HepG2 (cell line): Measurements from ENCODE around the gene CORO1A. TPM values are rescaled to one million over a fixed set of nuclear protein-coding genes. Genes with fewer than 3 reads are reported as not detected.
A peak's percentile ranks its signal among the peaks of the same experiment; 100 is the strongest.

ENCODE experiments used
- AHDC1 ChIP-seq: sonication (generic); formaldehyde crosslinking; IDR thresholded peaks from 2 replicates; pipeline ENCODE4 v1.5.1; 2020; ENCODE audit warnings: mild to moderate bottlenecking, missing genetic modification reagents, borderline replicate concordance
- ATRX ChIP-seq: sonication (generic); formaldehyde crosslinking; IDR thresholded peaks from 2 replicates; pipeline ENCODE4 v1.4.0; 2020; ENCODE audit warnings: missing genetic modification reagents, borderline replicate concordance
- FUBP1 ChIP-seq: sonication (generic); formaldehyde crosslinking; IDR thresholded peaks from 2 replicates; pipeline ENCODE4 v1.5.1; 2020; ENCODE audit warnings: missing genetic modification reagents, mild to moderate bottlenecking, borderline replicate concordance
- HHEX ChIP-seq: IDR thresholded peaks from 2 replicates; pipeline ENCODE4 v1.6.1; 2016; ENCODE audit warnings: control low read depth
- PHF5A ChIP-seq: IDR thresholded peaks from one replicate; pipeline ENCODE4 v1.6.1; 2018; ENCODE audit warnings: low read depth, missing genetic modification reagents; ENCODE audit not compliant: unreplicated experiment
- RARG ChIP-seq: sonication (generic); formaldehyde crosslinking; IDR thresholded peaks from 2 replicates; pipeline ENCODE4 v1.4.0; 2020; ENCODE audit warnings: low read depth, mild to moderate bottlenecking, missing genetic modification reagents
- RNF219 ChIP-seq: sonication (generic); formaldehyde crosslinking; IDR thresholded peaks from 2 replicates; pipeline ENCODE4 v1.5.0; 2020; ENCODE audit warnings: mild to moderate bottlenecking, missing genetic modification reagents
- SP1 ChIP-seq, 2 experiments: fragments of 450-650 bp in 1 of 2; sonication (generic) in 1 of 2; formaldehyde crosslinking in 1 of 2; IDR thresholded peaks; 2 replicates each; pipeline versions ENCODE4 v1.4.0 to v1.6.1; 2016 to 2020; ENCODE audit warnings: missing genetic modification reagents in 1 of 2
- TFAP4 ChIP-seq: sonication (generic); IDR thresholded peaks from 2 replicates; pipeline ENCODE4 v1.6.1; 2016; ENCODE audit warnings: low read depth, borderline replicate concordance
- ZC3H13 ChIP-seq: sonication (generic); formaldehyde crosslinking; IDR thresholded peaks from 2 replicates; pipeline ENCODE4 v1.8.1; 2023; ENCODE audit warnings: mild to moderate bottlenecking, missing genetic modification reagents, moderate library complexity
- ZFP90 ChIP-seq: sonication (generic); formaldehyde crosslinking; IDR thresholded peaks from 2 replicates; pipeline ENCODE4 v1.8.0; 2022; ENCODE audit warnings: missing genetic modification reagents, mild to moderate bottlenecking, inconsistent platforms, borderline replicate concordance
- ZNF24 ChIP-seq: fragments of 450-650 bp; IDR thresholded peaks from 2 replicates; pipeline ENCODE4 v1.6.1; 2017; ENCODE audit warnings: antibody characterized with exemption, mild to moderate bottlenecking
- ZNF484 ChIP-seq: sonication (generic); formaldehyde crosslinking; IDR thresholded peaks from 2 replicates; pipeline ENCODE4 v1.5.1; 2020; ENCODE audit warnings: mild to moderate bottlenecking, low read depth, missing genetic modification reagents, borderline replicate concordance
- ZNF564 ChIP-seq: sonication (generic); formaldehyde crosslinking; IDR thresholded peaks from 2 replicates; pipeline ENCODE4 v1.8.1; 2023; ENCODE audit warnings: mild to moderate bottlenecking, missing genetic modification reagents
- ZNF678 ChIP-seq: sonication (generic); formaldehyde crosslinking; IDR thresholded peaks from 2 replicates; pipeline ENCODE4 v1.4.0; 2020; ENCODE audit warnings: mild to moderate bottlenecking, missing genetic modification reagents
- polyA plus RNA-seq, 8 experiments: library from polyadenylated mRNA; depleted of rRNA in 3 of 8; stranded (reverse) in 7 of 8; unstranded in 1 of 8; fragments of >200 nt; fragmentation: Illumina TruSeq in 4 of 8; extraction: Trizol in 4 of 8; gene quantifications; 2 replicates each; pipeline versions ENCODE4 v1.2.1 to v1.2.3, GENCODE V29; 2011 to 2016; ENCODE audit warnings: low read depth in 4 of 8, missing spikeins in 1 of 8, mixed read lengths in 1 of 8; ENCODE audit not compliant: insufficient read depth in 1 of 8
- total RNA-seq, 5 experiments: library from RNA; depleted of rRNA; stranded (reverse); fragments of >200 nt; fragmentation: Illumina TruSeq; extraction: Trizol; gene quantifications; 2 replicates each; pipeline ENCODE4 v1.2.3, GENCODE V29; 2016; ENCODE audit warnings: low read depth in 1 of 5

Gene CORO1A
- total and polyA plus RNA-seq, 2 of the 13 experiments (the other 11 are each of a cell fraction or from before 2014, with no cell fraction given): 6.5 to 12.9 TPM

GRCh38 chr16:30183233-30184095 is at the start of gene CORO1A (continued):
- no peak for TF ChIP-seq ATRX (CRISPR knock-in tag)
- no peak for TF ChIP-seq RNF219 (CRISPR knock-in tag)
- TF ChIP-seq SP1 (IDR thresholded peaks at IDR 0.05): no peak
- peak; percentile 65 for TF ChIP-seq SP1 (CRISPR knock-in tag; IDR thresholded peaks at IDR 0.05)
- TF ChIP-seq ZNF678 (CRISPR knock-in tag): 0 out of 2 replicates have a peak, but pooled peaks have one; percentile 27
- TF ChIP-seq ZNF24: no peak
- TF ChIP-seq ZC3H13 (CRISPR knock-in tag): no peak
- TF ChIP-seq TFAP4: no peak
- TF ChIP-seq HHEX (CRISPR knock-in tag): no peak
- TF ChIP-seq ZNF564 (CRISPR knock-in tag): peak; percentile 66; the same call in 1 of the 2 replicates
- no peak for TF ChIP-seq AHDC1 (CRISPR knock-in tag)
- TF ChIP-seq FUBP1: no peak
- no peak for TF ChIP-seq ZNF484 (CRISPR knock-in tag)
- TF ChIP-seq ZFP90 (CRISPR knock-in tag): no peak
- no peak for TF ChIP-seq RARG (CRISPR knock-in tag)
- no peak for TF ChIP-seq PHF5A
